Neural cell (in vitro differentiated cells): ENCODE measurements around the gene FARP1. TPM values are rescaled to one million over a fixed set of nuclear protein-coding genes. Genes with fewer than 3 reads are reported as not detected.

Experiments used
- H2AFZ ChIP-seq: fragments of 200-600, 300-800 bp; sonication (generic), shearing (Covaris generic); 2 replicates; pipeline ENCODE4 v1.6.0; 2014; ENCODE audit warnings: low read depth, mild to moderate bottlenecking, antibody characterized with exemption, low read length, moderate library complexity
- H3F3A ChIP-seq: fragments of 200-600 bp; shearing (Covaris generic); 2 replicates; pipeline ENCODE4 v1.6.1; 2016; ENCODE audit warnings: mild to moderate bottlenecking, moderate library complexity, mixed read lengths, antibody characterized with exemption, low read length; ENCODE audit not compliant: insufficient read depth, poor library complexity, severe bottlenecking
- H3K27ac ChIP-seq: fragments of 200-600, 300-800 bp; sonication (generic), shearing (Covaris generic); 2 replicates; pipeline ENCODE4 v1.5.1; 2014; ENCODE audit warnings: mild to moderate bottlenecking, low read length, moderate library complexity
- H3K27me3 ChIP-seq: fragments of 300-800, 200-600 bp; sonication (generic), shearing (Covaris generic); 2 replicates; pipeline ENCODE4 v1.6.0; 2014; ENCODE audit warnings: mild to moderate bottlenecking, low read depth, low read length, moderate library complexity; ENCODE audit not compliant: insufficient read depth
- H3K36me3 ChIP-seq: fragments of 300-800, 200-600 bp; sonication (generic), shearing (Covaris generic); 2 replicates; pipeline ENCODE4 v1.5.1; 2014; ENCODE audit warnings: mild to moderate bottlenecking, antibody characterized with exemption, low read length, moderate library complexity; ENCODE audit not compliant: insufficient read depth
- H3K4me2 ChIP-seq: fragments of 300-800, 200-600 bp; sonication (generic), shearing (Covaris generic); 2 replicates; pipeline ENCODE4 v1.6.0; 2014; ENCODE audit warnings: mild to moderate bottlenecking, low read length
- H3K4me3 ChIP-seq: fragments of 300-800, 200-600 bp; sonication (generic), shearing (Covaris generic); 2 replicates; pipeline ENCODE4 v1.5.1; 2014; ENCODE audit warnings: mild to moderate bottlenecking, low read length, moderate library complexity
- H3K79me2 ChIP-seq: fragments of 200-600 bp; shearing (Covaris generic); replicated peaks from 2 replicates; pipeline ENCODE4 v1.6.0; 2014; ENCODE audit warnings: mild to moderate bottlenecking, low read length, moderate library complexity; ENCODE audit not compliant: insufficient read depth
- H3K9ac ChIP-seq: fragments of 300-800, 200-600 bp; sonication (generic), shearing (Covaris generic); 2 replicates; pipeline ENCODE4 v1.6.1; 2016; ENCODE audit warnings: mild to moderate bottlenecking, low read length, mixed read lengths
- H3K9me2 ChIP-seq: fragments of 200-600 bp; shearing (Covaris generic); 2 replicates; pipeline ENCODE4 v1.6.1; 2016; ENCODE audit warnings: mild to moderate bottlenecking, low read length, mixed read lengths; ENCODE audit not compliant: insufficient read depth
- H3K9me3 ChIP-seq: fragments of 200-600, 300-800 bp; sonication (generic), shearing (Covaris generic); 2 replicates; pipeline ENCODE4 v1.6.1; 2016; ENCODE audit warnings: mild to moderate bottlenecking, mixed run types, low read length, moderate library complexity, mixed read lengths
- H4K20me1 ChIP-seq: fragments of 200-600 bp; shearing (Covaris generic); 2 replicates; pipeline ENCODE4 v1.6.1; 2016; ENCODE audit warnings: mild to moderate bottlenecking, mixed run types; ENCODE audit not compliant: insufficient read depth
- CTCF ChIP-seq: fragments of 450-650 bp; IDR thresholded peaks from 2 replicates; pipeline ENCODE4 v1.5.1; 2014; ENCODE audit warnings: antibody characterized with exemption, mild to moderate bottlenecking, moderate library complexity; ENCODE audit not compliant: poor library complexity, severe bottlenecking
- EP300 ChIP-seq: fragments of 450-650 bp; conservative IDR thresholded peaks from 2 replicates; pipeline ENCODE4 v1.6.1; 2014; ENCODE audit warnings: antibody characterized with exemption, mild to moderate bottlenecking, moderate library complexity; ENCODE audit not compliant: poor library complexity, severe bottlenecking
- EZH2 ChIP-seq: fragments of 200-600, 300-800 bp; shearing (Covaris generic), sonication (generic); IDR thresholded peaks from 2 replicates; pipeline ENCODE4 v1.6.1; 2014; ENCODE audit warnings: antibody characterized with exemption, low read length, borderline replicate concordance, mild to moderate bottlenecking; ENCODE audit not compliant: insufficient read depth, poor library complexity, severe bottlenecking
- MXI1 ChIP-seq: fragments of 450-650 bp; conservative IDR thresholded peaks from 2 replicates; pipeline ENCODE4 v1.6.1; 2014; ENCODE audit warnings: antibody characterized with exemption, mild to moderate bottlenecking; ENCODE audit not compliant: poor library complexity, severe bottlenecking
- POLR2AphosphoS5 ChIP-seq: IDR thresholded peaks from 2 replicates; pipeline ENCODE4 v1.6.1; 2012
- RAD21 ChIP-seq: fragments of 450-650 bp; conservative IDR thresholded peaks from 2 replicates; pipeline ENCODE4 v1.6.1; 2014; ENCODE audit warnings: antibody characterized with exemption, mild to moderate bottlenecking, moderate library complexity
- REST ChIP-seq: IDR thresholded peaks from 2 replicates; pipeline ENCODE4 v1.6.1; 2012; ENCODE audit warnings: borderline replicate concordance
- SMC3 ChIP-seq: fragments of 450-650 bp; conservative IDR thresholded peaks from 2 replicates; pipeline ENCODE4 v1.6.1; 2014; ENCODE audit warnings: antibody characterized with exemption, mild to moderate bottlenecking, moderate library complexity; ENCODE audit not compliant: poor library complexity
- TAF1 ChIP-seq: IDR thresholded peaks from 2 replicates; pipeline ENCODE4 v1.6.1; 2012; ENCODE audit warnings: low read depth
- polyA plus RNA-seq: library from polyadenylated mRNA; depleted of rRNA; stranded (reverse); fragments of >200 nt; gene quantifications from 2 replicates; pipeline ENCODE4 v1.2.3, GENCODE V29; 2014

FARP1 gene
- polyA plus RNA-seq, 1 donor from 2014 or later: 19.7 TPM

GRCh38 chr13:98169331-98169730 lies 26.4 kb downstream of the FARP1 start:
- Histone ChIP-seq H3K9ac (no peak overlapping the region), H3K9me2 (no peaks in the 10 kb centered on the region), H3K4me2 (no peak overlapping the region), H3K4me3 (no peak overlapping the region), H3K79me2 (peaks cover 74% of the 10 kb centered on the region), H3K27me3 (no peaks in the 10 kb centered on the region), H4K20me1 (no peaks in the 10 kb centered on the region), H3K9me3 (no peaks in the 10 kb centered on the region), H2AFZ (no peak overlapping the region), H3K36me3 (no peaks in the 10 kb centered on the region), H3F3A (no peaks in the 10 kb centered on the region), H3K27ac (no peak overlapping the region)
- TF ChIP-seq TAF1: no peak
- TF ChIP-seq CTCF: no peak
- TF ChIP-seq EP300: no peak
- no peak for TF ChIP-seq SMC3
- TF ChIP-seq EZH2: no peak
- TF ChIP-seq RAD21: no peak
- no peak for TF ChIP-seq MXI1
- TF ChIP-seq POLR2AphosphoS5: no peak
- TF ChIP-seq REST: no peak

- Histone ChIP-seq H4K20me1 (no peaks in the 10 kb centered on the region), H3K36me3 (no peaks in the 10 kb centered on the region), H3K9me3 (no peaks in the 10 kb centered on the region), H2AFZ (no peak overlapping the region), H3K4me3 (no peak overlapping the region), H3K79me2 (peaks cover 68% of the 10 kb centered on the region), H3F3A (no peaks in the 10 kb centered on the region), H3K27ac (no peak overlapping the region), H3K9ac (no peak overlapping the region), H3K9me2 (no peaks in the 10 kb centered on the region), H3K27me3 (no peaks in the 10 kb centered on the region), H3K4me2 (no peak overlapping the region)
- TF ChIP-seq POLR2AphosphoS5 (no peak), MXI1 (no peak), EZH2 (no peak), TAF1 (no peak), EP300 (no peak), SMC3 (no peak), CTCF (no peak), RAD21 (no peak), REST (no peak)
Observed at GRCh38 chr13:98171900-98172589, 29.2 kb downstream of the FARP1 start.
